HepG2 (cell line): ENCODE measurements around the gene BCO2. TPM values are rescaled to one million over a fixed set of nuclear protein-coding genes. Genes with fewer than 3 reads are reported as not detected.

Source experiments
- ATAC-seq: fragments of 200-7000 bp; cut with Tn5 transposase; 3 replicates; pipeline ENCODE4 v1.9.1; 2020; ENCODE audit warnings: mild to moderate bottlenecking, moderate library complexity
- BruUV-seq: library from RNA; stranded (reverse); fragments of 400-500 nt; replicated peaks from 2 replicates; lab custom pipeline; 2021; lab: Mats Ljungman, UMichigan
- CTCF ChIA-PET: fragments of 300-600 bp; formaldehyde crosslinking; extraction: SDS; loops from one replicate; lab custom pipeline; 2021; ENCODE audit warnings: low total read pairs, inconsistent platforms, low intra/inter-chr PET ratio; lab: Yijun Ruan, JAX
- POLR2A ChIA-PET: fragments of 350-600 bp; sonication (Branson Sonifier 250); formaldehyde crosslinking; loops from one replicate; lab custom pipeline; 2020; ENCODE audit warnings: antibody characterized with exemption, inconsistent platforms; lab: Yijun Ruan, JAX
- DNase-seq: peaks from one replicate; pipeline ENCODE4 v3.0.0-alpha.2; 2015; ENCODE audit warnings: low spot score
- FAIRE-seq: peaks from 3 replicates; lab custom pipeline; 2011; peaks lifted over from hg19 to GRCh38; lab: Jason Lieb, UNC
- H2AFZ ChIP-seq: one replicate; pipeline ENCODE4 v1.6.1; 2011; ENCODE audit warnings: low read length, inconsistent platforms
- H3K27ac ChIP-seq: fragments of 300-600 bp; 3 replicates; pipeline ENCODE4 v1.8.0; 2011; ENCODE audit warnings: mixed run types, mild to moderate bottlenecking, mixed read lengths, low read length, inconsistent platforms; ENCODE audit not compliant: insufficient read depth; ENCODE audit errors: extremely low read length
- H3K27me3 ChIP-seq, 2 experiments: fragments of 200-600 bp in 1 of 2; 2 replicates in 1 of 2; 3 replicates in 1 of 2; pipeline versions ENCODE4 v1.6.0 to v1.8.0; 2011; ENCODE audit warnings: low read length in 2 of 2, mild to moderate bottlenecking in 2 of 2, moderate library complexity in 2 of 2, inconsistent platforms in 1 of 2; ENCODE audit not compliant: insufficient read depth in 2 of 2, control insufficient read depth in 1 of 2
- H3K36me3 ChIP-seq, 2 experiments: fragments of 200-600 bp in 1 of 2; replicated peaks in 1 of 2; 2 replicates in 1 of 2; 3 replicates in 1 of 2; pipeline versions ENCODE4 v1.5.1 to v1.8.0; 2011; ENCODE audit warnings: low read length in 2 of 2, inconsistent platforms in 1 of 2; ENCODE audit not compliant: insufficient read depth in 2 of 2, control insufficient read depth in 1 of 2
- H3K4me1 ChIP-seq: 2 replicates; pipeline ENCODE4 v1.5.1; 2012; ENCODE audit warnings: low read length, inconsistent platforms; ENCODE audit not compliant: insufficient read depth
- H3K4me2 ChIP-seq: 2 replicates; pipeline ENCODE4 v1.6.0; 2011; ENCODE audit warnings: low read depth, low read length, inconsistent platforms
- H3K4me3 ChIP-seq, 3 experiments: fragments of 200-600 bp in 1 of 3; sonication (generic), shearing (Covaris generic) in 1 of 3; replicated peaks in 1 of 3; 2 replicates each; pipeline ENCODE4 v1.5.1; 2011 to 2016; ENCODE audit warnings: low read length in 3 of 3, inconsistent platforms in 2 of 3, low read depth in 2 of 3, mild to moderate bottlenecking in 2 of 3, control low read depth in 1 of 3, mixed read lengths in 1 of 3; ENCODE audit not compliant: insufficient read depth in 1 of 3
- H3K79me2 ChIP-seq: one replicate; pipeline ENCODE4 v1.6.1; 2011; ENCODE audit warnings: low read length, inconsistent platforms; ENCODE audit not compliant: insufficient read depth
- H3K9ac ChIP-seq: 2 replicates; pipeline ENCODE4 v1.6.0; 2011; ENCODE audit warnings: mild to moderate bottlenecking, low read depth, low read length, inconsistent platforms; ENCODE audit not compliant: insufficient read depth
- H3K9me3 ChIP-seq: 2 replicates; pipeline ENCODE4 v1.5.1; 2012; ENCODE audit warnings: mild to moderate bottlenecking, low read length
- H4K20me1 ChIP-seq: 2 replicates; pipeline ENCODE4 v1.6.0; 2011; ENCODE audit warnings: inconsistent platforms, mild to moderate bottlenecking, low read length, moderate library complexity; ENCODE audit not compliant: insufficient read depth
- E2F1 ChIP-seq: sonication (generic); formaldehyde crosslinking; IDR thresholded peaks from 2 replicates; pipeline ENCODE4 v1.5.0; 2020; ENCODE audit warnings: missing genetic modification reagents
- ELF3 ChIP-seq: IDR thresholded peaks from 2 replicates; pipeline ENCODE4 v1.6.1; 2016; ENCODE audit warnings: missing genetic modification reagents, missing compliant biosample characterization
- ETV5 ChIP-seq: IDR thresholded peaks from 2 replicates; pipeline ENCODE4 v1.6.1; 2018; ENCODE audit warnings: missing biosample characterization, missing genetic modification reagents, inconsistent platforms, borderline replicate concordance
- HDAC1 ChIP-seq: sonication (generic); formaldehyde crosslinking; IDR thresholded peaks from 2 replicates; pipeline ENCODE4 v1.5.1; 2020; ENCODE audit warnings: mild to moderate bottlenecking, missing genetic modification reagents
- HES4 ChIP-seq: sonication (generic); formaldehyde crosslinking; IDR thresholded peaks from 2 replicates; pipeline ENCODE4 v1.9.0; 2021; ENCODE audit warnings: mild to moderate bottlenecking, missing genetic modification reagents, borderline replicate concordance
- HNRNPH1 ChIP-seq: fragments of 200-400 bp; formaldehyde crosslinking; optimal IDR thresholded peaks from 2 replicates; pipeline ENCODE3; 2017; ENCODE audit warnings: mild to moderate bottlenecking, low read depth, low read length
- HOXD1 ChIP-seq: sonication (generic); formaldehyde crosslinking; IDR thresholded peaks from 2 replicates; pipeline ENCODE4 v1.5.0; 2020; ENCODE audit warnings: missing genetic modification reagents
- MXD1 ChIP-seq: sonication (generic); formaldehyde crosslinking; IDR thresholded peaks from 2 replicates; pipeline ENCODE4 v1.4.0; 2020; ENCODE audit warnings: mild to moderate bottlenecking, missing genetic modification reagents
- NFYC ChIP-seq: IDR thresholded peaks from 2 replicates; pipeline ENCODE4 v1.6.1; 2016; ENCODE audit warnings: missing genetic modification reagents, missing compliant biosample characterization
- PCBP2 ChIP-seq: fragments of 200-400 bp; formaldehyde crosslinking; optimal IDR thresholded peaks from 2 replicates; pipeline ENCODE3; 2018; ENCODE audit warnings: low read length, low read depth; ENCODE audit not compliant: poor library complexity, severe bottlenecking
- REXO4 ChIP-seq: sonication (generic); formaldehyde crosslinking; IDR thresholded peaks from 2 replicates; pipeline ENCODE4 v1.8.0; 2022; ENCODE audit warnings: missing genetic modification reagents, mild to moderate bottlenecking, borderline replicate concordance
- SRF ChIP-seq: IDR thresholded peaks from 2 replicates; pipeline ENCODE4 v1.6.1; 2011; ENCODE audit warnings: mild to moderate bottlenecking, low read depth, low read length, moderate library complexity
- ZFP41 ChIP-seq: sonication (generic); formaldehyde crosslinking; IDR thresholded peaks from 2 replicates; pipeline ENCODE4 v1.4.0; 2020; ENCODE audit warnings: mild to moderate bottlenecking, missing genetic modification reagents, borderline replicate concordance
- ZFP90 ChIP-seq: sonication (generic); formaldehyde crosslinking; IDR thresholded peaks from 2 replicates; pipeline ENCODE4 v1.8.0; 2022; ENCODE audit warnings: missing genetic modification reagents, mild to moderate bottlenecking, inconsistent platforms, borderline replicate concordance
- ZKSCAN8 ChIP-seq: IDR thresholded peaks from 2 replicates; pipeline ENCODE4 v1.6.1; 2016; ENCODE audit warnings: borderline replicate concordance, missing genetic modification reagents, missing compliant biosample characterization
- ZNF335 ChIP-seq: sonication (generic); formaldehyde crosslinking; IDR thresholded peaks from 2 replicates; pipeline ENCODE4 v1.4.0; 2020; ENCODE audit warnings: missing genetic modification reagents
- ZNF577 ChIP-seq: sonication (generic); formaldehyde crosslinking; IDR thresholded peaks from 2 replicates; pipeline ENCODE4 v1.4.0; 2020; ENCODE audit warnings: mild to moderate bottlenecking, low read depth, missing genetic modification reagents, borderline replicate concordance
- ZNF629 ChIP-seq: sonication (generic); formaldehyde crosslinking; conservative IDR thresholded peaks from 2 replicates; pipeline ENCODE4 v1.5.0; 2020; ENCODE audit warnings: missing genetic modification reagents
- WGBS: methylation state at CpG from one replicate; pipeline ENCODE4 v1.1.6; 2017; ENCODE audit warnings: low lambda C conversion rate; 5-methylcytosine and 5-hydroxymethylcytosine counted together
- in situ Hi-C: cut with HindIII; loops from 2 replicates; pipeline ENCODE4 v1.10.0; 2017; ENCODE audit warnings: low pct_unique_long_range_greater_than_20kb; ENCODE audit not compliant: extremely low pct_ligation_motif_present
- intact Hi-C: fragments of 100-400 bp; cut with micrococcal nuclease; formaldehyde crosslinking; loops from one replicate; pipeline ENCODE4 v1.10.0; 2022; ENCODE audit not compliant: unreplicated experiment
- polyA plus RNA-seq, 8 experiments: library from polyadenylated mRNA; depleted of rRNA in 3 of 8; stranded (reverse) in 7 of 8; unstranded in 1 of 8; fragments of >200 nt; fragmentation: Illumina TruSeq in 4 of 8; extraction: Trizol in 4 of 8; gene quantifications; 2 replicates each; pipeline versions ENCODE4 v1.2.1 to v1.2.3, GENCODE V29; 2011 to 2016; ENCODE audit warnings: low read depth in 4 of 8, missing spikeins in 1 of 8, mixed read lengths in 1 of 8; ENCODE audit not compliant: insufficient read depth in 1 of 8
- total RNA-seq, 5 experiments: library from RNA; depleted of rRNA; stranded (reverse); fragments of >200 nt; fragmentation: Illumina TruSeq; extraction: Trizol; gene quantifications; 2 replicates each; pipeline ENCODE4 v1.2.3, GENCODE V29; 2016; ENCODE audit warnings: low read depth in 1 of 5
- TF ChIP-seq, protein P1 (sequence below): IDR thresholded peaks from 2 replicates; pipeline ENCODE4 v1.6.1; 2016

Gene BCO2
- total and polyA plus RNA-seq, 2 of the 13 experiments (the other 11 are each of a cell fraction or from before 2014, with no cell fraction given): 0.38 to 0.58 TPM

DNA sequence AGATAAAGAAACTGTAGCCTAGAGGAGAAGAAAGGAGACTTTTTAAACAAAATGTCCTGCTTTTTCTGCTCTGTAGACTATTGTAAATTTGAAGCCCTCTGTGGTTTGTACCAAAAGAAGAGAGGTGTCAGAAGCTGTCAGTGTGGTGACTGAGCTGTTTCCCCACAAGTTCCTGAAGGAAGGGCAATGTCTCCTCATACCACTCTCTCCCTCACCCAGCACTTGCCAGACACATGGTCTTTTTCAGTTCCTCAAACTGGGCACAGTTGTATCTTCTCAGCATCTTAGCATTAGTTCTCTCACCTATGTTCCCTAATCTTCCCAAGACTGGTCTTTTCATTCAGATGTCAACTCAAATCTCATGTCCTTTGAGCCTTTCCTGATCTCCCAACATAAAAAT is 4.3 kb downstream of the BCO2 start:
- TF ChIP-seq ZNF629 (CRISPR knock-in tag) (no peak), ZFP41 (CRISPR knock-in tag) (no peak), ETV5 (CRISPR knock-in tag) (no peak), HES4 (CRISPR knock-in tag) (no peak)
- TF ChIP-seq, protein P1, sequence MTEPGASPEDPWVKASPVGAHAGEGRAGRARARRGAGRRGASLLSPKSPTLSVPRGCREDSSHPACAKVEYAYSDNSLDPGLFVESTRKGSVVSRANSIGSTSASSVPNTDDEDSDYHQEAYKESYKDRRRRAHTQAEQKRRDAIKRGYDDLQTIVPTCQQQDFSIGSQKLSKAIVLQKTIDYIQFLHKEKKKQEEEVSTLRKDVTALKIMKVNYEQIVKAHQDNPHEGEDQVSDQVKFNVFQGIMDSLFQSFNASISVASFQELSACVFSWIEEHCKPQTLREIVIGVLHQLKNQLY: no peak
- Histone ChIP-seq H4K20me1 (no peaks in the 10 kb centered on the region), H3K9me3 (no peaks in the 10 kb centered on the region), H3K9ac (no peak overlapping the region), H3K4me2 (no peak overlapping the region), H3K4me1 (peaks cover 12% of the 10 kb centered on the region), H2AFZ (no peak overlapping the region), H3K79me2 (no peaks in the 10 kb centered on the region), H3K4me3 (no peak overlapping the region), H3K36me3 (no peaks in the 10 kb centered on the region), H3K27me3 (no peaks in the 10 kb centered on the region; a peak in 1 of 5 replicates), H3K27ac (no peak overlapping the region)
- FAIRE-seq: no peak
- ATAC-seq: no peak
- BruUV-seq: no TSS peak
- in situ Hi-C loops: loop anchor here (5.0 kb wide), 1 partner anchor 67 kb away; no protein-coding TSS in a partner anchor
- intact Hi-C loops: no loop called here
- no peak for DNase-seq
- POLR2A ChIA-PET: no interaction called here
- CTCF ChIA-PET: no interaction called here

GRCh38 chr11:112182867-112183266 is 7.6 kb downstream of the BCO2 start:
- H3K36me3 ChIP-seq: no peaks in the 10 kb centered on the region
- H3K4me1 ChIP-seq: no peaks in the 10 kb centered on the region
- no peaks in the 10 kb centered on the region for H4K20me1 ChIP-seq
- no peak overlapping the region for H3K9ac ChIP-seq
- WGBS: 37% methylated on average over 1 of the region's 1 CpG
- BruUV-seq: no TSS peak
- no peak overlapping the region for H2AFZ ChIP-seq
- ChIA-PET POLR2A (no interaction called here), CTCF (no interaction called here)
- no peaks in the 10 kb centered on the region for H3K9me3 ChIP-seq
- intact Hi-C loops: no loop called here
- FAIRE-seq (no peak), DNase-seq (no peak), ATAC-seq (no peak)
- H3K4me2 ChIP-seq: no peak overlapping the region
- H3K79me2 ChIP-seq: no peaks in the 10 kb centered on the region
- no peaks in the 10 kb centered on the region; a peak in 1 of 5 replicates for H3K27me3 ChIP-seq
- in situ Hi-C loops: no loop called here
- no peak overlapping the region for H3K4me3 ChIP-seq
- H3K27ac ChIP-seq: no peak overlapping the region
- TF ChIP-seq SRF (no peak), REXO4 (no peak), ZNF335 (no peak), ELF3 (no peak), E2F1 (no peak), ZKSCAN8 (CRISPR knock-in tag) (no peak), ZFP90 (CRISPR knock-in tag) (no peak), HNRNPH1 (no peak), ZNF577 (CRISPR knock-in tag) (no peak), NFYC (CRISPR knock-in tag) (no peak), HOXD1 (CRISPR knock-in tag) (no peak), PCBP2 (no peak), MXD1 (no peak), HDAC1 (CRISPR knock-in tag) (no peak)
